NCI-H2196 (cell line): ENCODE measurements around the gene PNKP.
"Not testable (repeated sequence)": the region's sequence is repeated elsewhere in the genome, so short reads cannot be mapped to it uniquely, and the experiment has no call there.

ENCODE experiments used
- DNase-seq: peaks from one replicate; lab custom pipeline; 2025; ENCODE audit not compliant: unreplicated experiment; lab: John Stamatoyannopoulos, UW

Gene PNKP

GRCh38 chr19:49824662-49825061, 42.7 kb downstream of the PNKP start:
- no peak for DNase-seq

- peak; percentile 61 for DNase-seq
Observed at GRCh38 chr19:49823472-49823871, 43.9 kb downstream of the PNKP start.

GRCh38 chr19:49820125-49820524, 47.3 kb downstream of the PNKP start:
- DNase-seq, result no peak

- not testable (repeated sequence) for DNase-seq
Observed at GRCh38 chr19:49819452-49820115, 47.8 kb downstream of the PNKP start.

- no peak for DNase-seq
Observed at GRCh38 chr19:49818649-49819370, 48.6 kb downstream of the PNKP start.

GRCh38 chr19:49817964-49818648, 49.3 kb downstream of the PNKP start, which contains the start of gene MED25:
TSS of gene MED25 (plus strand) at chr19:49818289. CDS start at chr19:49818342, 53 bp downstream.
- DNase-seq, result peak; percentile 89

GRCh38 chr19:49816590-49816989, 50.8 kb downstream of the PNKP start:
- DNase-seq, result no peak

GRCh38 chr19:49814010-49814409, 53.4 kb downstream of the PNKP start:
- DNase-seq, result no peak

- DNase-seq, result peak; percentile 97
Observed at GRCh38 chr19:49812997-49813861, 54.1 kb downstream of the PNKP start, which contains the start of gene FUZ. TSS of gene FUZ (minus strand) at chr19:49813292. CDS start at chr19:49813106, 186 bp downstream.

GRCh38 chr19:49812452-49812996, 54.9 kb downstream of the PNKP start:
- no peak for DNase-seq

GRCh38 chr19:49811328-49811727, 56.0 kb downstream of the PNKP start:
- peak; percentile 11 for DNase-seq
